HG02642 (cell line): ENCODE results near the gene PPP1R9A.

ENCODE experiments used
- ATAC-seq: cut with Tn5 transposase; IDR thresholded peaks from one replicate; pipeline ENCODE4 v1.9.1; 2021; ENCODE audit warnings: mild to moderate bottlenecking; ENCODE audit not compliant: unreplicated experiment, poor library complexity

PPP1R9A gene

DNA sequence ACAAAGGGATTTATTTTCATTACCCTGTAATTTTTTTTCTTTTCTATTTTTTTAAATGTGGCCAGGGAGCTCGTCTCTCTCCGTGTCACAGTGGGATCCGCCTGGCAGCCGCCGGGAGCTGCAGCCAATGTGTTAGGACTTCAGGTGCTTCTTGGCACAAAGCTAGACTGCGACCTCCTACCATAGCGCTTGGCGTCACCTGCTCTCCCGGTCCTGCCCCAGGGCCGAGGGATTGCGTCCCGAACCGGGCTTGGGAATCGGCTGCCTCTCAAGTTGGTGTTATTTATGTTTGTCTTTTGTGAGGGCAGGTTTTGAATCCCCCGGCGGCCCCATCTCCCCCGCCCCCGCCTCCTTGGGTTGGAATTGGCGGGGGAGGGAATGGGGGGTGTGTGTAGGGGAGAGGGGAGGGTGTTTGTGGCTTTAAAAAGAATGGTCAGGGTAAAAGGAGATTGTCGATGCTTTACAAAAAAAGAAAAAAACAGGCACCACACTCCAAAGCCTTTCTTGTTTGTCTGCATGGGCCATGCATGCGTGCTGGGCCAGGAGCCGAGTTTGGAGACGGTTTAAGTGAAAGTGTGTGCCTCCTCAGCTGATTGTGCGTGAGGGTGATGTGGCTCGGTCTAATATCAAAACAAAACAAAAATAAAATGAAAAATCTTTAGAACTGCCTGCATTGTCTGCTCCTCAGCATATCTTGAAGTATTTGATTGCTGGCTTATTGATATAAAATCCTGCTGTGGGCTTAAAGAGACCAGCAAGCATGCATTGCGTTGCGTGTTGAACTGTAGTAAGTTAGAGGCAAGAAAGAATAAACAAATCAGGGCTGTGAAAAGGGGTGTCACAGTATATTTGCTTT, 1.2 kb downstream of the PPP1R9A start:
- no peak for ATAC-seq

DNA sequence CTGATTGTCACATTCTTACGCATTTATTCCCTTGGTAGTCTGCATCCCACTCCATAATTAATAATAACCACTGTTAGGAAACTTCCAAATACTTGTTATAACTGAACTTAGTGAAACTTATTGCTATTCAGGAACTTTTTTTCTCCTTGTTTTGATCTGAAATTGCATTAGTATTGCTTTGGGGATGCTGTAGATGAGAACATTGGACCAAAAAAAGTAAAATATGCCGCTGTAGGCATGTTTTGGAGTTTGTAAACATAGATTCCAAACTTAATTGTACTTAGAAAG, 1.7 kb downstream of the PPP1R9A start:
- no peak for ATAC-seq

DNA sequence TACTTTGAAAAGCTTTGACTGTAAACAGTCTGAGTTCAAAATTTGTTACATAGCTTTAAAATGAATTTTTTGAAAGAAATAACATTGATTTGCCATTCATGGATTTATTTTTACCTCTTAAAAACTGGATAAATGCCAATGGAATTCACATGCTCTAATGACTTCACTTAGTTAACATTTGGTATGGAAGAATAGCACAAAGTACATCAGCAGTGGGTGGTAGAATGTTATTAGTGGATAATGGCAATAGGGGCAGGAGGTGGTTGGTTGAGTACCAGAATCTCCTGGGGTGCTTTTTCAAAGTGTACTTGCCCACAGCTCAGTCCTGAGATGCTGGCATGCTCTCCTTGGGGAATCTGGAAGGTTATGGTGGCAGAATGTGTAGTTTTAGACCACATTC, 4.7 kb downstream of the PPP1R9A start:
- no peak for ATAC-seq

DNA sequence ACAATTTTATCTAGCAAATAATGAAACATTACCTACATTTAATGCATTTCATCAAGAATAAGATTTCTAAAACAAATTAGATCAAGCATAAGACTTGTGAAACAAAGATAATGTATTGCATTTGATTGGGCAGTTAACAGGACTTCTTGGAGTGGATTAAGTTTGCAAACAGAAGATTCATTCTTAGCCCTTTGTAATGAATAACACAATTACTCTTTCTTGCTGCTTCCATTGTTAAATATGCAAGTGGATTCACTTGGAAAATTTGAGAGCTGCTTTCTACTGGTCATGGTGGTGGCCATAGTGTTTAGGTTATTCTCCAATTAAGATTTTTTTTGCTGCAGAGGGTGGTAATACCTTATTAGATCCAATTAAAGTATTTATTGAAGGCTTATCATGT, 6.0 kb downstream of the PPP1R9A start:
- no peak for ATAC-seq

DNA sequence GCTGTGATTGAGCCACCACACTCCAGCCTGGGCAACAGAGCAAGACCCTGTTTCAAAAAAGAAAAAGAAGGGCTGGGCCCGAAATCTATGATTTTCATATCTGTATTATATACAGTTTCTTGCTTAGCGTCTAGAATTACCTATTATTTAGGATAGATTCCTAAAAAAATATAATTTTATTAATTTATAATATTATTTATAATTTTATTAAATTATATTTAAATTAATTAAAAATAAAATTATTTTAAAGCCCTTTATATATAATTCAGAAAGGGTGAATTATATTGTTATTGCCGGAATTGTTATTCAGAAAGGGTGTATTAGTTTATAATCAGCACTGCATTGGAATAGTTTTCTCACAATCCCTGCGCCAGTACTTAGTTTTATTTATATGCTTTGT, 14.5 kb downstream of the PPP1R9A start:
- no peak for ATAC-seq

DNA sequence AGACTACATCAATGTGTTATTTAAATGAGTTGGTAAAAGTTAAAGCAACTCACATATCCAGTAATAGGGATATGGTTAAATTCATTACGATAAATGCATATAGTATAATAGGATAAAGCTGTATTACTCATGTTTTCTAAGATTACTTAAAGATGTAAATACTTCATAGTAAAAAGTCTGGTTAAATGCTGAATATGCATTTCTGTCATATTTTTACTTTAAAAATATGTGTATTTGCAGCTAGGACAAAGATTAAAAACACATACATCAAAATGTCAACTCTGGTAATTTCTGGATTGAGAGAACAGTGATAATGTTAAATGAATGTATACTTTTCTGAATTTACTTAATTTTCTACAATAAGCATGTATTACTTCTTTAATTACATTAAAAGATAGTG, 15.1 kb downstream of the PPP1R9A start:
- ATAC-seq: no peak

DNA sequence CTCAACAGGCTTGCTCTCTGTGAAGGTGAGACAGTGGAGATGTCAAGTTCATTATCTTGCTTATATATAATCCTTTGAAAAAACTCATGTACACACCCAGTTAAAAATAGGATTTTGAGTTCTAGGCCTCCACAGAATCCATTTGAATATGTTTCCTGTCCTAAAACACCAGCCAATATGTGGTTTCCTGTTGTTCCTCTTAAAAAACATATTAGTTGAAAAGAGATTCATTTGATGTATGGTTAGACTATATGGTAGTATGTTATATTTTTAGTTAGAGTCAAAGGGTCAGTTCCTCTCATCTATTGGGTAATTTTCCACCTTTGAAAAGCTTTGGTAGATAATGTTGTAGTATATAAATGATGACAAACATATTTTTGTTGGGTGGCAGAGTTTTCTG, 16.0 kb downstream of the PPP1R9A start:
- no peak for ATAC-seq

DNA sequence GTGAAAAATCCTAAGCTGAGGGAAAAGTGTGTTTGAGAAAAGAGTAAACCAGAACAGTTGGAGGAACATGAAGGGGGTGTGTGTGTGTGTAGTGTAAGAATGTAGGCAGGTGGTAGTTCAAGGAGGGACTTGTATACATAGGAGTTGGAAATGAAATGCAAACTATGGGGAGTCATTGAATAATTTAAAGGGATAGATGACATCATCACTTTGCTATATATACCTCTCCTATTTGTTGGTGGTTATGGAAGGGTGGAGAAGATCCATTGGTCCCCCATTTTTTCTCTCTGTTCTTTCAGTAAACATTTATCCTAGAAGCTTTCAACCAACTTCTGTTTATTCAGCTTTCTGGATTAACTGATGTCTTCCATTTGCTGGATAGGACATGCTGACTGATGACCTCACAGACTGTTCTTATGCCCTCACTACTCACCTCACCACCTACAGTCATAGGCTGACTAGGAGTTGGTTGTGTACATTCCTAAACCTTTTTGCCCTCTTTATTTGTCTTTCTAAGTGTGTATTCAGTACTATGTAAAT, 20.8 kb downstream of the PPP1R9A start:
- no peak for ATAC-seq

DNA sequence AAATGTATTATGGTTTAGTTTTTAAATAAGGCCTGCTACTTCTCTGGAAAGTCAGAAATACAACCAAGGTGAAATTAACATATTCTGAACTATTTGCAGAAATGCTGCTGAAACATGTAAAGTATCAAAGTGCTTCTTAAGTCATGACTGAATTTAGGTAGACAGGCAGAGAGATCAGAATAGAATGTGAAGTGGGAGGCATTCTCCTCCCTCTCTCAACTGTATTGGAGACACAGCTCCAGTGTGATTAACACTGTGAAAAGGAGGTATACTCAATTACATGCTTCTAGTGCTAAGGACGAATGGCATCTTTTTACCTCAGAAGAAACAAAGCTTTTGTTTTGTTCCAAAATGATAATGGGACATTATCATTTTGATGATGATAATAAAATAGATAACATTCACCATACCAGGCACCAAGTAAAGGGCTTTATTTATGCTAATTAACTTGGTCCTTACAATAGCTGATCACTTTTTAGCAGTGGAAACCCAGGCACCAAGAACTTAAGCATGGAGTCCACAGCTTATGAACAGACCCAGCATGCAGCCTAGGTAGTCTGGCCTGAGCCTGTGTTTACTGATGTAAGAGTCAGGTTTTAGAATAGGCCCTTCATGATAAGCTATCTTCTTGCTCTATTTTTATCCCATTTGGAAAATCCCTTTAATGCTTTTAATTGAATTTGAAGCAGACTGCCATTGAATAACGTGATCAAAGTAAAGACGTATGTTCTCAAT, 26.0 kb downstream of the PPP1R9A start:
- ATAC-seq: no peak

DNA sequence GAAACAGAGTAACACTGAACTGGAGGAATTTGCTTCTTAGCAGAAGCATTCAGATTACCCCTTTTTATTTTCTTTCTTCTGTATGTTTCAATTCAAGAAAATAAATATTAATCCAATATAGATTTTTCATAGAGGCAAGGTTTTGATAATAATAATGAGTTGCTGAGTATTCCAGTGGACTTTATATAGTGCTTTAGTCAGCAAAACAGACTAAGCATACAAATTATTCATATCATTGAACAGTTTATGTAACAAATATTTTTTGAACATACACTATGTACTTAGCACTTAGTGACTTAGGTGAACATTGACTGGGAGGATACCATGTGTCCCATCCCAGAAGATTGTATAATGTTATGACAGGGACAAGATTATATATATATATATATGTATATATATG, 32.0 kb downstream of the PPP1R9A start:
- no peak for ATAC-seq

DNA sequence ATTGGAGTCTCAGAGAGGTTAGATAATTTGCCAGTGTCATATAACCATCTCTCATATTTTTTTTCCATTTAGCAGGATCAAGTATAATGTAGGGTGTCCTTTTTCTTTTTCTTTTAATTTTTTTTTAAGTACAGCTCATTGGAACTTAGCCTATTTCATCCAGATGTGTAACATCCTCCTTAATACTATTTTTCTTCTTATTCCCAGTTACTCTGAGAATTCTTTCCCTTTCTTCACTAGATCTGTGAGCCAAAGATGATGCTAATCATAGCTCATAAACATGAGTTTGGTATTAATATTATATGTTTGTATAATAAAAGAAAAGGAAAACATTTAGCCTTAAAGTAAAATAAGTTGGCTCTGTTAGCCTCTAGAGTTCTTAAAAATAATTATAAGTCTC, 32.8 kb downstream of the PPP1R9A start:
- ATAC-seq: no peak

DNA sequence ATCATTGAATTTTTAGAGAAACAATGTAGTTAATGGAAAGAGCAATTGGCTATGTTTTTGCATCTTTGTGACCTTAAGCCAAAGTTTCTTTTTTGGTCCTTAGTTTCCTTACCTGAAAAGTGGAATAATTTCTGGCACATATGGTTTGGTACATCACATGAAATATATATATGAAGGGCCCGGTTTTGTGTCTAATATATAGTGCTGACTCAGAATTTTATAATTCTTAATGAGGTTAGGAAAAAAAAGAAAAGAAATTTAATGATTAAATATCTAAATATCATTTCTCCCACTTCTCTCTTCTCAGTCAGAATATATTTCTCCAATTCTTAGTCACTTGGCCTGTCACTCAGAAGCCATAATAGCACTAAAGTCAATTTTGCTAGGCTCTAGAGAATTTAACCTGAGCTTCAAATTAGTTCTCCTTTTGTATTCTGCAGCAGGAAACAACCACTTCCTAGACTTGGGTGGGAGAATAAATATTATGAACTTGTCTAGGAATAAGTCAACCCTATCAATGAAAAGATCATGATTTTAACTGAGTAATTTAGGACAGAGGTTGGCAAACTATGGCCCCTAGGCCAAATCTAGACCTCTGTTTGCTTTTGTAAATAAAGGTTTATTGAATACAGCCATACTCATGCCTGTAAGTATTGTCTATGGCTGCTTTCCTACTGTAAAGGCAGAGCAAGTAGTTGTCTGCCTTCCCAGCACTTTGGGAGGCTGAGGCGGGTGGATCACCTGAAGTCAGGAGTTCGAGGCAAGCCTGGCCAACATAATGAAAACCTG, 34.6 kb downstream of the PPP1R9A start:
- ATAC-seq: no peak

DNA sequence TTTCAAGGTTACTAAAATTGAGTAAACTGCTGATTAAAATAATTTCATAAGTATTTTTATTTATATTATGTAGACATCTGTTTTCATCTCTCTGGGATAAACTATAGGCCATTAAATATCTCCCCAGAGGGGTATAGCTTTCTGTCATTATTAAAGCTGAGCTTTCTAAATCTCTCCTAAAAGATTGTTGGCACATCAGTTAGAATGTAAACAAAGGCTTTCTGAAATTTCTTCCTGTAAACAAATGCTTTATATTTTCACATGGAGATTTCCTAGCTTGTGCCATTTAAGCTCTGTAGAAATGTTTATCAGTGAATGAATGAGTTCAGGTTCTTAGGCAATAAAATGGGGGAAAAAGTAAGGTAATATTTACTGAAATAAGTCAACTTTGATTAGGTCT, 35.7 kb downstream of the PPP1R9A start:
- no peak for ATAC-seq

DNA sequence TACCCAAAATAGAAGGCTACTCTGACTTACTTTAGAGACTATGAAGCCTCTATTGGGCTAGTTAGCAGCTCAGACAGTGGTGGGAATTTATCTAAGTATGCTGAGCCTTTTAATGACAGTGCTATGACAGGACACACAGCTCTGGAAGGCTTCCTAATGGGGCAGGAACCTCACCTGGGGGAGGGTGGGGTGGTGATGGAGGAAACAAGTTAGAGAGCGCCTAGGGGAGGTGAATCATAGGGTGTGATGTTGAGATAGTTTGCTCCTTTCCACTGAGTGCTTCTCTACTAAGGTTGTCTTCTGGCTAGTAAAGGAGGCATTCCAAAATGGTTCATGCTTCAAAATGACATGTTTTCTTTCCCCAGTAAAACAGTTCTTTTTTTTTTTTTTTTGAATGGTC, 42.1 kb downstream of the PPP1R9A start:
- no peak for ATAC-seq

DNA sequence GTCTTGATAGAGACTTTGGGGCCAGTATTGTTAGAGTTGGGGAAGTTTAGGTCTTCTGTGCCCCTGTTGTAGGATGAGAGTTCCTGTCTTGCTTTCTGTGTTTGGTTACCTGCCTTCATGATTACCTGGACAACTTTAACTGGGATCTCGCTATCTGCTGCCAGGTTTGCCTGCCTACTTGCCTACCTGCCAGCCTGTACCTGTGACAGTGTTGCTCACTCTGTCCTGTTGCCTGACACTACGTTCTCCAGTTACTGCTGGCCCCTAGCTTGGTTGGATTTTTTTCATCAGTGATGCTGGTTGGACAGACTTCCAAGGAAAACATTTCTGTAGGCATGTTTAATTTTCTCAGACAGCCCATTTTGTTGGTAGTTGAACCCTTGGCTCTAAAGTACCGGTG, 48.4 kb downstream of the PPP1R9A start:
- no peak for ATAC-seq

DNA sequence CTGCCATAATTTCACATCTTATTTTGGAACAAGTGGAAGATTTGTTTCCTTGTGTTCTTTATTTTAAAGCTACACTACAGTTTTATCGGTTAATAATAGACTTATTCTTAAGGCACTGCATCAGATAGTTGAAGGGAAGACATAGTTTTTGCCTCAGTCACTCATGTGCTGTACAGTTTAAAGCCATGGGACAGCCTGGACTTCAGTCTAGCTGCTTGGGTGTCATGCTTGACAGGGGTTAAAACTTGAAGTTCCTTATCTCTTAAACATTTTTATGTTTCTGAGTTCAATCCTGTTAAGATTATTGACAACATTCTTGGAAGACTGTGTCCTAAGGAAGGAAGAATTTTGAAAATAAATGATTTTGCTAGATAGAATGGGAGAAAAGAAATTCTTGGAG, 49.7 kb downstream of the PPP1R9A start:
- no peak for ATAC-seq

DNA sequence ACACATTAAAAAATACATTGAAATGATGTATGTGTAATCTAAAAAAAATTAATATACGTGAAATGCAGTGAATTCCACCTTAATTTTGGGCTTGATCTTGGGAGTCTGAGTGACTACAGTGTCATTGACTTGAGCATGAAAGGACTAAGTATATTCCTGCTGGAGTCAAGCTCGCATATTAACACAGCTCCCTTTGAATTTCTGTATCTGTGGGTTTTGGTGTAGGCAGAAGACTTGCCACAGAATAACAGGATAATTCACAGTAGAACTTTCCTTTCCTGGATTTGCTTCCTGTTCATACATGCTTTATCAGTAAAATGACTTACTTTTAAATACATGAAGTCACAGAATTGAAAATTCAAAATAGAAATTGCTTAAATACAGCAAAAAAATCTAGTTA, 55.3 kb downstream of the PPP1R9A start:
- no peak for ATAC-seq

DNA sequence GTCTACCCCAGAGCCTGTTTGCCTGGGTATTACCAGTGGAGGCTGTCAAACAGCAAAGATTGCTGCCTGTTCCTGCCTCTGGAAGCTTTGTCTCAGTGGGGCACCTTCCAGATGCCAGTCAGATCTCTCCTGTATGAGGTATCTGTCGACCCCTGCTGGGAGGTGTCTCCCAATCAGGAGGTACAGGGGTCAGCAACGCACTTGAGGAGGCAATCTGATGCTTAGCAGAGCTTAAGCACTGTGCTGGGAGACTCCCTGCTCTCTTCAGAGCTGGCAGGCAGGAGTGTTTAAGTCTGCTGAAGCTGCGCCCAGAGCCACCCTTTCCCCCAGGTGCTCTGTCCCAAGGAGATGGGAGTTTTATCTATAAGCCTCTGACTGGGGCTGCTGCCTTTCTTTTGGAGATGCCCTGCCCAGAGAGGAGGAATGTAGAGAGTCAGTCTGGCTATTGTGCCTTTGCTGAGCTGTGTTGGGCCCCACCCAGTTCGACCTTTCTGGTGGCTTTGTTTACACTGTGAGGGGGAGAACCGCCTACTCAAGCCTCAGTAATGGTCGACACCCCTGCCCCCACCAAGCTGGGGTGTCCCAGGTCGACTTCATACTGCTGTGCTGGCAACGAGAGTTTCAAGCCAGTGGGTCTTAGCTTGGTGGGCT, 62.2 kb downstream of the PPP1R9A start:
- ATAC-seq: no peak

DNA sequence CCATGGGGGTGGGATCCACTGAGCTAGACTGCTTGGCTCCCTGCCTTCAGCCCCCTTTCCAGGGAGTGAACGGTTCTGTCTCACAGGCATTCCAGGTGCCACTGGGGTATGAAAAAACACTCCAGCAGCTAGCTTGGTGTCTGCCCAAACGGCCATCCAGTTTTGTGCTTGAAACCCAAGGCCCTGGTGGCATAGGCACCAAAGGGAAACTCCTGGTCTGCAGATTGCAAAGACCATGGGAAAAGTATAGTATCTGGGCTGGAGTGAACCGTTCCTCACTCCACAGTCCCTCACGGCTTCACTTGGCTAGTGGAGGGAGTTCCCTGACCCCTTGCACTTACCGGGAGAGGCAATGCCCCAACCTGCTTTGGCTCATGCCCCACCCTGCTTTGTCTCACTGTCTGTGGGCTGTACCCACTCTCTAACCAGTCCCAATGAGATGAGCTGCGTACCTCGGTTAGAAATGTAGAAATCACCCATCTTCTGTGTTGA, 62.7 kb downstream of the PPP1R9A start:
- no peak for ATAC-seq
